Activated naive CD4-positive, alpha-beta T cell treated with anti-CD3 and anti-CD28 coated beads, Interleukin-2, amount 10 ng/mL, durations not matched to agents 7 days and 5 days (primary cell): ENCODE measurements around the gene LMO7.
"Not testable (repeated sequence)": the region's sequence is repeated elsewhere in the genome, so short reads cannot be mapped to it uniquely, and the experiment has no call there.

Experiments
- CTCF ChIA-PET: fragments of 350-600 bp; sonication (Branson Sonifier 250); formaldehyde crosslinking; loops from one replicate; lab custom pipeline; 2021; ENCODE audit warnings: antibody characterized with exemption; lab: Charles Lee
- DNase-seq: peaks from one replicate; pipeline ENCODE4 v3.0.0-alpha.2; 2020
- H3K27ac Mint-ChIP-seq: one replicate; pipeline ENCODE4 v1.8.0; 2021; ENCODE audit warnings: mild to moderate bottlenecking, moderate library complexity, mixed read lengths
- H3K27me3 Mint-ChIP-seq: one replicate; pipeline ENCODE4 v1.8.0; 2021; ENCODE audit warnings: mild to moderate bottlenecking, mixed read lengths
- H3K36me3 Mint-ChIP-seq: one replicate; pipeline ENCODE4 v1.8.0; 2021; ENCODE audit warnings: mixed read lengths
- H3K4me1 Mint-ChIP-seq: one replicate; pipeline ENCODE4 v1.8.0; 2021; ENCODE audit warnings: mixed read lengths
- H3K4me3 Mint-ChIP-seq: one replicate; pipeline ENCODE4 v1.8.0; 2021; ENCODE audit warnings: mild to moderate bottlenecking, moderate library complexity, mixed read lengths
- H3K9me3 Mint-ChIP-seq: one replicate; pipeline ENCODE4 v1.8.0; 2021; ENCODE audit warnings: mixed read lengths

LMO7 gene

GRCh38 chr13:75789451-75790197 is 153.5 kb downstream of the LMO7 start:
- CTCF ChIA-PET: interaction anchor here (1.5 kb wide), 1 partner anchor 93 kb away, joined by 7 read pairs; no protein-coding TSS in a partner anchor
- no peak for DNase-seq

GRCh38 chr13:75790198-75790970 is 154.3 kb downstream of the LMO7 start:
- H3K4me3 Mint-ChIP-seq: no peak overlapping the region
- CTCF ChIA-PET: interaction anchor here (1.5 kb wide), 1 partner anchor 94 kb away, joined by 7 read pairs; no protein-coding TSS in a partner anchor
- H3K4me1 Mint-ChIP-seq: no peaks in the 10 kb centered on the region
- H3K27ac Mint-ChIP-seq: no peak overlapping the region
- no peaks in the 10 kb centered on the region for H3K9me3 Mint-ChIP-seq
- H3K36me3 Mint-ChIP-seq: peaks cover 2% of the 10 kb centered on the region
- no peaks in the 10 kb centered on the region for H3K27me3 Mint-ChIP-seq
- DNase-seq: no peak

More at GRCh38 chr13:75789451-75790197, 153.5 kb downstream of the LMO7 start:
- Mint-ChIP-seq H3K4me1 (no peaks in the 10 kb centered on the region), H3K27ac (no peak overlapping the region), H3K36me3 (peaks cover 2% of the 10 kb centered on the region), H3K4me3 (no peak overlapping the region), H3K9me3 (no peaks in the 10 kb centered on the region), H3K27me3 (no peaks in the 10 kb centered on the region)

- Mint-ChIP-seq H3K27ac (no peak overlapping the region), H3K4me3 (no peak overlapping the region), H3K4me1 (peaks cover 3% of the 10 kb centered on the region), H3K9me3 (no peaks in the 10 kb centered on the region), H3K36me3 (peaks cover 18% of the 10 kb centered on the region), H3K27me3 (no peaks in the 10 kb centered on the region)
- no peak for DNase-seq
- CTCF ChIA-PET: interaction anchor here (1.0 kb wide), 1 partner anchor 16 kb away, joined by 3 read pairs; no protein-coding TSS in a partner anchor
Measured at GRCh38 chr13:75792526-75793187, 156.5 kb downstream of the LMO7 start.

GRCh38 chr13:75793188-75793567 is 157.0 kb downstream of the LMO7 start:
- not testable (repeated sequence) for H3K4me3 Mint-ChIP-seq, H3K4me1 Mint-ChIP-seq, H3K9me3 Mint-ChIP-seq, H3K27ac Mint-ChIP-seq, DNase-seq, H3K27me3 Mint-ChIP-seq
- peaks cover 20% of the 10 kb centered on the region for H3K36me3 Mint-ChIP-seq
- CTCF ChIA-PET: interaction anchor here (1.4 kb wide), 1 partner anchor 33 kb away, joined by 3 read pairs; no protein-coding TSS in a partner anchor

DNA sequence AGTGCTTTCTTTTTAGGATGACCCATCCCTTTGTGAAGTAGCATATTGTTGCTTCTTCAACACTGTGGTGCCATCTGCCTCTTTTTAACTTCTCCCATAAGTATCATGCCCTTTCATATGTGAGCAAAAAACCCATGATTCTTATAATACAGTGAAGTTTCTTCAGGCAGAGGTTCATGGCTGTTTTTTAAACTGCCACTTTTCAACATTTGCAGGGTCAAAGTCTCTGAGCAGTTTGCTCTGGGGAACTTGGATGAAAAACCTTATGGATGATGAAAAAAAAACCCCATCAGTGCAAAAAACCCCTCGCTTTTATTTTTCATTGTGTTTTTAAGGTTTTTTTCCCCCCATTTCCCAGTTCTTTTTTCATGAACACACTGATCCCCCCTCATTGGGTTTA is 158.5 kb downstream of the LMO7 start:
- CTCF ChIA-PET: no interaction called here

GRCh38 chr13:75795274-75795673 is 159.1 kb downstream of the LMO7 start:
- peaks cover 24% of the 10 kb centered on the region for H3K36me3 Mint-ChIP-seq
- CTCF ChIA-PET: interaction anchor here (1.1 kb wide), 1 partner anchor 107 kb away, joined by 3 read pairs; no protein-coding TSS in a partner anchor

More for the DNA sequence above, 158.5 kb downstream of the LMO7 start:
- no peak for DNase-seq
- H3K4me1 Mint-ChIP-seq: peaks cover 15% of the 10 kb centered on the region
- H3K27me3 Mint-ChIP-seq: no peaks in the 10 kb centered on the region
- H3K9me3 Mint-ChIP-seq: no peaks in the 10 kb centered on the region
- H3K36me3 Mint-ChIP-seq: peaks cover 24% of the 10 kb centered on the region
- no peak overlapping the region for H3K27ac Mint-ChIP-seq
- no peak overlapping the region for H3K4me3 Mint-ChIP-seq

GRCh38 chr13:75796825-75797224 is 160.7 kb downstream of the LMO7 start:
- CTCF ChIA-PET: no interaction called here
- Mint-ChIP-seq H3K4me1 (peaks cover 22% of the 10 kb centered on the region), H3K27me3 (no peaks in the 10 kb centered on the region), H3K36me3 (peaks cover 27% of the 10 kb centered on the region), H3K4me3 (no peak overlapping the region), H3K27ac (no peak overlapping the region), H3K9me3 (no peaks in the 10 kb centered on the region)
- no peak for DNase-seq

More at GRCh38 chr13:75795274-75795673, 159.1 kb downstream of the LMO7 start:
- Mint-ChIP-seq H3K27me3 (no peaks in the 10 kb centered on the region), H3K9me3 (no peaks in the 10 kb centered on the region), H3K27ac (no peak overlapping the region), H3K4me3 (no peak overlapping the region), H3K4me1 (peaks cover 15% of the 10 kb centered on the region)
- DNase-seq: no peak

DNA sequence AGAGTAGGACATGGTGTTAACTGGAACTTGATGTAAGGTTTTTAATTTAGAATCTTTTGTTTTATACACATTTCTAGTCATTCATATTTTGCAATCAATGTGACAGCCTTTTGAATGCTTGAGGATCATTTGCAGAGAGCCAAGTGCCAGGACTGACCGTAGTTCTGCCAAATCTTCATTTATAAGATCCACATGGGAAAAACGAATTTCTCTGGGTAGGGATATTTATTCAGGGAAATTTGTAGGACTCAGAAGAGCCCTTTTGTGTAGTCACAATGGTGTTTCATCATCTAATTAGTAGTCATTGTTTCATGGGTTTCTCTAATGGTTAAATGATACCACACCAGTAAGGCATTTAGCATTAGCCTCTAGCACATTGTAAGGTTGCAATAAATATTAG is 161.1 kb downstream of the LMO7 start:
- H3K9me3 Mint-ChIP-seq: no peaks in the 10 kb centered on the region
- H3K4me1 Mint-ChIP-seq: peaks cover 23% of the 10 kb centered on the region
- H3K27me3 Mint-ChIP-seq: no peaks in the 10 kb centered on the region
- CTCF ChIA-PET: no interaction called here
- H3K4me3 Mint-ChIP-seq: no peak overlapping the region
- H3K36me3 Mint-ChIP-seq: peaks cover 28% of the 10 kb centered on the region
- H3K27ac Mint-ChIP-seq: no peak overlapping the region
- DNase-seq: no peak

DNA sequence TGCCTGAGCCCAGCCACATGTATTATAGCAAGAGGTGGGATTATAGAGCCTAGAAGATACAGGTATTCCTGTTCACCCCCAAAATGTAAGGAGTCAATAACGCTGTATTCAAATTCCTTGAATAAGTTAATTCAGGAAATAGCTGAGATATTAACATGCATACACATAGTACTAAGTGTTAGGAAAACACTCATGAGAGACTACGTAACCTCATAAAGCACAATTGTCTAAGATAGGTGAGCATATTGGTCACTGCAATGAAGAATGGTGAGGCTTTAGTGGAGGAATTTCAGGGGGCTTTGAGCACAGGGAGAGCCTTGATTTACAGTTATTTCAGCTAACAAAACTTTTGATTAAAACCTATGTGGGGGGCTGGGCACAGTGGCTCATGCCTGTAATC is 161.6 kb downstream of the LMO7 start:
- Mint-ChIP-seq H3K4me3 (no peak overlapping the region), H3K9me3 (no peaks in the 10 kb centered on the region), H3K4me1 (peaks cover 27% of the 10 kb centered on the region), H3K27ac (no peak overlapping the region), H3K27me3 (no peaks in the 10 kb centered on the region), H3K36me3 (peaks cover 28% of the 10 kb centered on the region)
- no peak for DNase-seq
- CTCF ChIA-PET: no interaction called here

- Mint-ChIP-seq H3K27me3 (no peaks in the 10 kb centered on the region), H3K9me3 (no peaks in the 10 kb centered on the region), H3K4me3 (no peak overlapping the region), H3K36me3 (peaks cover 28% of the 10 kb centered on the region), H3K27ac (no peak overlapping the region), H3K4me1 (peaks cover 36% of the 10 kb centered on the region)
- DNase-seq: no peak
- CTCF ChIA-PET: interaction anchor here (1.1 to 2.5 kb wide), 2 partner anchors 38 to 103 kb away, joined by 5 to 9 read pairs; no protein-coding TSS in a partner anchor
Measured at GRCh38 chr13:75798353-75799255, 162.5 kb downstream of the LMO7 start.

GRCh38 chr13:75800545-75800944 is 164.4 kb downstream of the LMO7 start:
- peaks cover 38% of the 10 kb centered on the region for H3K4me1 Mint-ChIP-seq
- no peaks in the 10 kb centered on the region for H3K9me3 Mint-ChIP-seq
- no peaks in the 10 kb centered on the region for H3K27me3 Mint-ChIP-seq
- CTCF ChIA-PET: interaction anchor here (1.0 to 2.5 kb wide), 4 partner anchors 30 to 110 kb away, joined by 3 to 9 read pairs (median 6); no protein-coding TSS in a partner anchor
- no peak overlapping the region for H3K27ac Mint-ChIP-seq
- no peak for DNase-seq
- no peak overlapping the region for H3K4me3 Mint-ChIP-seq
- H3K36me3 Mint-ChIP-seq: peaks cover 33% of the 10 kb centered on the region

- CTCF ChIA-PET: interaction anchor here (0.6 to 1.2 kb wide), 2 partner anchors 31 to 99 kb away, joined by 3 to 6 read pairs; no protein-coding TSS in a partner anchor
Measured at GRCh38 chr13:75801388-75801945, 165.3 kb downstream of the LMO7 start.

GRCh38 chr13:75802161-75802560 is 166.0 kb downstream of the LMO7 start:
- no peaks in the 10 kb centered on the region for H3K27me3 Mint-ChIP-seq
- H3K27ac Mint-ChIP-seq: no peak overlapping the region
- no peak overlapping the region for H3K4me3 Mint-ChIP-seq
- CTCF ChIA-PET: interaction anchor here (0.6 to 2.0 kb wide), 3 partner anchors 42 to 106 kb away, joined by 3 to 12 read pairs (median 7); no protein-coding TSS in a partner anchor
- DNase-seq: no peak
- peaks cover 26% of the 10 kb centered on the region for H3K36me3 Mint-ChIP-seq
- H3K9me3 Mint-ChIP-seq: no peaks in the 10 kb centered on the region
- H3K4me1 Mint-ChIP-seq: peaks cover 36% of the 10 kb centered on the region

More at GRCh38 chr13:75801388-75801945, 165.3 kb downstream of the LMO7 start:
- Mint-ChIP-seq H3K4me3 (no peak overlapping the region), H3K9me3 (no peaks in the 10 kb centered on the region), H3K27ac (no peak overlapping the region), H3K36me3 (peaks cover 32% of the 10 kb centered on the region), H3K4me1 (peaks cover 36% of the 10 kb centered on the region), H3K27me3 (no peaks in the 10 kb centered on the region)
- DNase-seq: no peak
